ENCODE data around the gene RXRA. TPM values are rescaled to one million over a fixed set of nuclear protein-coding genes. Genes with fewer than 3 reads are reported as not detected.

RXRA gene
- total RNA-seq, 1 experiment from 2014 or later: 29.9 TPM

DNA sequence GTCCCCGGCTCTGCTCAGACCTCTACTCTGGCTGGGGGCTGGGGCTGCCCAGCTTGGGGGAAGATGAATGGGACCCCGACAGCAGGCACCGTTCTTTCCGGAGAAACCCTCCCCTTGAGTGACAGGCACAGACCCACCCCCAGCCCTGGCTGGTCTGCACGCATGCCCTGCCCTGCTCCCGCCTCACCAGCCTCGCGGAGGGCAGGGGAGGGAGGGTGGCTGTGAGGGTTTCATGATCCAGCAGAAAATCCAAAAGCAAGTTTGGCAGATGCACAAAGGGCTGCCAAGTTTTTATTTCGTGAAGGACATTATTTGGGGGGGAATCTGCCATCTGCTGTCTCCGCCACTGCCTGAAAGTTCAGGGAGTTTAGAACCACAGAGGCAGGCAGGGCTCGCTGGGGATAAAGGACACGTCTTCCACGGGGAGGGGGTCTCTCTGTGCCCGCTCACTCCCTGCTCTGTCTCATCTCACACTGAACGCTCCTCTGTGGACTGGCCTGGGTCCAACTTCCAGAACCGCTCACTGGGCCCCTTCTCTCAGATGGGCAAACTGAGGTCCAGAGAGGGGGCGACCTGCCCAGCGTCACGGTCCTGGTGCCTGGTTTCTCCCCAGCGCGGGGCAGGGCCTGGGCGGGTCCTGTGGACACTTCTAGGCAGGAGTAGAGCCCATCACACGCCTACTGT is 92.9 kb downstream of the RXRA start:
- Mint-ChIP-seq H3K9me3 (no peaks in the 10 kb centered on the region), H3K4me1 (peaks cover 0 to 6% of the 10 kb centered on the region in 2 experiments; a peak in 3 of 4 replicates), H3K36me3 (ENCODE audit: insufficient read depth in 1 of 3, low read depth in 3 of 3) (peaks cover 4 to 15% (median 6%) of the 10 kb centered on the region in 3 experiments; a peak in 6 of 7 replicates), H3K27ac (peak overlapping the region in 1 of 3 experiments; percentile 61; a peak in 3 of 7 replicates), H3K4me3 (no peak overlapping the region), H3K27me3 (ENCODE audit: low read depth) (no peaks in the 10 kb centered on the region)
- no peak for DNase-seq
- no peaks in the 10 kb centered on the region for H3K9me3 ChIP-seq (ENCODE audit: control insufficient read depth, low read depth, low read length)
- H3K4ac ChIP-seq (ENCODE audit: low read depth, low read length): no peak overlapping the region
- H3T11ph ChIP-seq (ENCODE audit: low read length): no peak overlapping the region
- H3K4me2 ChIP-seq (ENCODE audit: insufficient read depth, insufficient read length, low read length): no peak overlapping the region
- no peak overlapping the region for H2AFZ ChIP-seq (ENCODE audit: low read length)
- no peak overlapping the region for H4K91ac ChIP-seq (ENCODE audit: insufficient read length, low read depth, low read length)
- H2BK5ac ChIP-seq (ENCODE audit: insufficient read length, low read length): no peak overlapping the region
- H2BK12ac ChIP-seq (ENCODE audit: insufficient read length, low read depth, low read length): no peak overlapping the region
- no peak overlapping the region; the same call in 1 of the 2 replicates for H3K14ac ChIP-seq (ENCODE audit: insufficient read depth, low read length)
- H3K23ac ChIP-seq (ENCODE audit: insufficient read length, low read depth, low read length): no peak overlapping the region
- H3K23me2 ChIP-seq (ENCODE audit: insufficient read length, low read depth, low read length, poor library complexity, severe bottlenecking): no peaks in the 10 kb centered on the region
- H3K4me1 ChIP-seq (ENCODE audit: insufficient read depth, low read length): no peaks in the 10 kb centered on the region
- no peak overlapping the region for H3K9ac ChIP-seq (ENCODE audit: extremely low read depth, insufficient read length, low read length)
- no peak overlapping the region for H2BK15ac ChIP-seq (ENCODE audit: low read depth, low read length)
- H3K27ac ChIP-seq (ENCODE audit: insufficient read length, low read depth, low read length): no peak overlapping the region
- WGBS (ENCODE audit: extremely low coverage, insufficient read length, low lambda C conversion rate): no CpG with 5 or more reads among the region's 23 CpGs
- H4K8ac ChIP-seq (replicated peaks; ENCODE audit: insufficient read length, low read depth, low read length): no peak overlapping the region
- H4K5ac ChIP-seq (ENCODE audit: insufficient read length, low read depth, low read length): no peak overlapping the region
- no peak overlapping the region for H2BK20ac ChIP-seq (ENCODE audit: low read depth, low read length, poor library complexity, severe bottlenecking)
- no peak overlapping the region for H2BK120ac ChIP-seq (ENCODE audit: low read depth, low read length, poor library complexity, severe bottlenecking)
- TF ChIP-seq CTCF (conservative IDR thresholded peaks at IDR 0.05): no peak
- H4K20me1 ChIP-seq (ENCODE audit: control insufficient read depth, insufficient read depth, insufficient read length): no peaks in the 10 kb centered on the region
- no peak overlapping the region for H3K18ac ChIP-seq (ENCODE audit: insufficient read length, low read depth, low read length)
- H2AK5ac ChIP-seq (ENCODE audit: insufficient read length, low read length): no peak overlapping the region
- no peak overlapping the region for H3K56ac ChIP-seq (ENCODE audit: insufficient read length, low read depth, low read length)
- no peaks in the 10 kb centered on the region for H3K79me1 ChIP-seq (ENCODE audit: insufficient read depth, low read depth, low read length, poor library complexity, severe bottlenecking)
- no peaks in the 10 kb centered on the region for H3K79me2 ChIP-seq (ENCODE audit: insufficient read depth, low read length)
- H3K27me3 ChIP-seq (ENCODE audit: insufficient read depth, low read length): no peaks in the 10 kb centered on the region
